Activated CD4-positive, alpha-beta T cell treated with anti-CD3 and anti-CD28 coated beads, Interleukin-2, Interleukin-4, amounts not matched to agents 100 ng/mL and 50 ng/mL, durations not matched to agents 16 hours and 8 hours (primary cell): ENCODE results near the gene LGI4.
"Not testable (repeated sequence)": the region's sequence is repeated elsewhere in the genome, so short reads cannot be mapped to it uniquely, and the experiment has no call there.

ENCODE experiments used
- DNase-seq: peaks from one replicate; pipeline ENCODE4 v3.0.0-alpha.2; 2020; ENCODE audit warnings: low spot score

LGI4 gene

DNA sequence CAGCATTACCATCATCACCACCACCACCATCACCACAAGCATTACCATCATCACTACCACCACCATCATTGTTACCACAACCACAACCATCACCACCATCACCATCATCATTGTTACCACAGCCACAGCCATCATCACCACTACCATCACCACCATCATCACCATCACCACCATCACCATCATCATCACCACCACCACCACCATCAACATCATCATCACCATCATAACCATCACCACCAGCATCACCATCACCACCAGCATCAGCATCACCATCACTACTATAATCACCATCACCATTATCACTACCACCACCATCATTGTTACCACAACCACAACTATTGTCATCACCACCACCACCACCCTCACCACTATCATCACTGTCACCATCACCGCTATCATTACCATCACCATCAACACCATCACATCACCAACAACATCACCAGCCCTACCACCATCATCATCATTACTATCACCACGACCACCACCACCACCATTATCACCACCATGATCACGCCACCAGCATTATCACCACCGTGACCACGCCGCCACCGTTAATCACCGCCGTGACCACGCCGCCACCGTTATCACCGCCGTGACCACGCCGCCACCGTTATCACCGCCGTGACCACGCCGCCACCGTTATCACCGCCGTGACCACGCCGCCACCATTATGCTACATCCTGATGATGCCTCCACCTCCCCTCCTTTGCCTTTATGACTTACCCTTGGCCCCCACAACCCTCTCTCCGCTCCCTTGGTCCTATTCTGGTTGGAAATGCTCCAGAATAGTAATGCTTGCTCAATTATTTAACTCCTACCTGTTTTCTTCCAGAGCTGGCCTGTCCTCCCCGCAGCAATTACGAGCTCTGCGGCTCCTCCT is 29.2 kb downstream of the LGI4 start:
- no peak for DNase-seq

DNA sequence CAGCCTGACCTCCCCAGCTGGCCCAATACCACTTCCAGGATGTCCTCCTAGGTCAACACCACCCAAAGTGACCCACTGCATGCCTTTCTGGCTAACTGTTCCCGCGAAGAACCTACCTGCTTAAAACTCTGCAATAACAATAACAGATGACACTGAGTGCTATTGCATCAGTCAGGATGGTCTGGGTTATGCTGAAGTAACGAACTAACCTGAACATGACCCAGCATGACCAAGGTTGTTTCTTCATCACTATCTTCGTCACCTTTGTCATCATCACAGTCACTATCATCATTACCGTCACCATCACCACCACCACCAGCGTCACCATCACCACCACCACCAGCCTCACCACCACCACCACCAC is 29.8 kb downstream of the LGI4 start:
- DNase-seq: no peak

DNA sequence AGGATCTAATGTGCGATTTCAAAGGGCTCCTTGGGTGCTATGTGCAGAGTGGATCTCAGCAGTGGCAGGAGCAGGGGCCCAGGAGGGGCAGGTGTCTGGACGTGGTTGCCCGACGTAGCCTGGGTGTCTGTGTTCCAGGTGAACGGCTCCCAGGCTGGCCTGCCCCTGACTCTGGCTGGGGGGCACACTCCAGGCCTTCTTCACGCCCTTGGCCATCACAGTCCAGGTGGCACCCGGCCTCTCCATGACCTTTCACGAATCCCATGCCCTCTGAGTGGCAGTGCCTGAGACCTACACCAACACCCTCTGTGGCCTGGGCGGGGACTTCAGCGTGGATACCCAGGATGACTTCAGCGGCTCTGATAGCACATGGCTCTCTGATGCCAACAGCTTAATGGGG is 30.5 kb downstream of the LGI4 start:
- DNase-seq: no peak

DNA sequence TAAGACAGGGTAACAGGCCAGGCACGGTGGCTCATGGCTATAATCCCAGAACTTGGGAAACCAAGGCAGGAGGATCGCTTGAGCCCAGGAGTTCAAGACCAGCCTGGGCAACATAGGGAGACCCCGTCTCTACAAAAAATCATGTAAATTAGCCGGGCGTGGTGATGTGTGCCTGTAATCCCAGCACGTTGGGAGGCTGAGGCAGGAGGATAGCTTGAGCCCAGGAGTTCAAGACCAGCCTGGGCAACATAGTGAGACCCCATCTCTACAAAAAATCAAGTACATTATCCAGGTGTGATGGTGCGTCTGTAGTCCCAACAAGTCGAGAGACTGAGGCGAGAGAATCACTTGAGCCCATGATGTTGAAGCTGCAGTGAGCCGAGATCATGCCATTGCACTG is 31.2 kb downstream of the LGI4 start:
- not testable (repeated sequence) for DNase-seq

DNA sequence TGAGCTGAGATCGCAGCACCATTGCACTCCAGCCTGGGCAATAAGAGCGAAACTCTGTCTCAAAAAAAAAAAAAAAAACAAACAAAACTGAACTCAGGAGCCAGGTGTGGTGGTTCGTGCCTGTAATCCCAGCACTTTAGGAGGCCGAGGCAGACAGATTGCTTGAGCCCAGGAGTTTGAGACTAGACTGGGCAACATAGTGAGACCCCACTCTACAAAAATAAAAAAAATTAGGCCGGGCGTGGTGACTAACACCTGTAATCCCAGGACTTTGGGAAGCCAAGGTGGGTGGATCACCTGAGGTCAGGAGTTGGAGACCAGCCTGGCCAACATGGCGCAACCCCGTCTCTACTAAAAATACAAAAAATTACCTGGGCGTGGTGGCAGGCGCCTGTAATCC is 32.9 kb downstream of the LGI4 start:
- not testable (repeated sequence) for DNase-seq

DNA sequence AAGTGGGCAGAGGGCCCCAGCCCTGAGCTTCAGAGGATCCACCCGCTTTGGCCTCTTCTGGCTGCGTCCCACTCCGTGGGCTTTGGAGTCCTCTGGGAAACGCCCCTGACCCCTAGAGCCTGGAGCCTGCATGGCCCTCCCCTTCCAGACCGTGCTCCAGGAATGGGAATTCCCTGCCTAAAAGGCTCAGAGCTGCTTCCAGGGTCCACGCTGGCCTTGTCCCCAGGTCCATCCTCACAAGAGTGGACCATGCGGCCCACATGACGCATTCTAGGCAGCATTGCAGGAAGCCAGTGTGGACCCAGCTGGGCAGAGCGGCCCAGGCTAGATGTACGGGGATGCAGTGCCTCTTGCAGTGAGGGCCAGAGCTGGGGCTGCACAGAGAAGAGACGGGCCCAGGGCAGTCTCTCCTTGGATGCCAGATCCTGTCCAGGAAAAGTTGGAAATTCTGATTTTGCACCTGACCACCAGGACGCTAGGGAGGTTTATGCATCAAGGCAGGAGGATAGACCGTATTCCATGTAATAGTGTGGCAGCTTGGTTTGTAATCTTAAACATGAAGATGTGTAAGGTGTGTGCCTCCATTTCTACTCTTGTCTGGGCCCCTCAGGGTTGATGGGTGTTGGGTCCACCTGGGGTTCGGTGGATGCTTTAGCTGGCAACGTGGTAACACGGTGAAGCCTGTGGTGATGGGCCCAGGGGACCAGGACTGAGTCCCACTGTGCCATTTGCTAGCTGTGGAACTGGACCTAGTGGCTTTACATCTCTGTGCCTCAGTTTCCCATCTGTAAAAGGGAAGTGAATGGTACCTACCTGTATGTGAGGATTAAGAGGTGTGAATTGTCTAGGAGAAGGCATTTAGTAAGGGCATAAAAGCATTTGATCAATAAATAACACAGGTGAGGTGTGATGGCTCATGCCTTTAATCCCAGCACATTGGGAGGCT is 34.0 kb downstream of the LGI4 start:
- DNase-seq: no peak

DNA sequence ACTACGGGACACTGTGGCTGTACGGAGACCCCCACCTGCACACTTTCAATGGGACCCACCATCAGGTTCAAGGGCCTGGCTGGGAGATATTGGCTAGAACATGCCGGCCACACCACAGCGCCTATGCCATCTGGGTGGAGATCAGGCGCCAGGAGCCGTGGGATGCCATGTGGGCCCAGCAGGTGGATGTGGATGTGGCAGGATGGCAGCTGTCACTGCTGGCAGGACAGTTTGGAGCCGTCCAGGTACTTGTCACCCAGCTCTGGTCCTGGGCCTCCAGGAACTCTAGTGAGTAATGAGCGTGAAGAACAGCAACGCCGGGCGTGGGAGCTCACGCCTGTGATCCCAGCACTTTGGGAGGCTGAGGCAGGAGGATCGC is 35.0 kb downstream of the LGI4 start:
- no peak for DNase-seq

DNA sequence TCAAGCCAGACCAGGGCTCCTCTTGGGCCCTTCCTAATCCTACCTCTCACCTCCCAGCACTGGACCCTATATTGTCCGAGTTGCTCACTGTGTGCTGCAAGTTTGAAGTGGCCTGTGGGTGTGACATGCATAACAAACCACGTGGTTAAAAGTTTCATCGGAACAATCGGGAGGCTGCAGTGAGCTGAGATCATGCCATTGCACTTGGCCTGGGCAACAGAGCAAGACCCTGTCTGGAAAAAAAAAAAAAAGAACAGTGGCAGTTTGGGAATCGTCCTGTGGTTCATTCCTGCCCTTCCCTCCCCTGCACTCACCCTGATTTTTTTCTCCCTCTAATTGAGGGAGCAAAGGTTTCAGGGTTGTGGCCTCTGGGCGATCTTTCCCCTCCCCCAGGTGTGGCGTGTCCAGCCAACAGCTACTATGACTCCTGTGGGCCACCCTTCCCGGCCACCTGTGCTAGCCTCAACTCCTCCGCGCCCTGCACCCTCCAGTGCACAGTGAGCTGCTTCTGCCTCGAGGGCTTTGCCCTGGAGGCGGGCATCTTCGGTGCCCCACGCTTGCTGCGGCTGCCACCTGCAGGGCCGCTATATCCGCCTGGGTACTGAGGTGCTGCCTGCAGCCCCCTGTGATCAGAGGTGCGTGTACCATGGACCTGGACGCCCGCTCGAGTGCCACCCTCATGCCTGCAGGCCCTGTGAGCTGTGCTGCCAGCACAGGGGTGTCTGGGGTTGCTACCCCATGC is 35.5 kb downstream of the LGI4 start:
- DNase-seq: no peak

DNA sequence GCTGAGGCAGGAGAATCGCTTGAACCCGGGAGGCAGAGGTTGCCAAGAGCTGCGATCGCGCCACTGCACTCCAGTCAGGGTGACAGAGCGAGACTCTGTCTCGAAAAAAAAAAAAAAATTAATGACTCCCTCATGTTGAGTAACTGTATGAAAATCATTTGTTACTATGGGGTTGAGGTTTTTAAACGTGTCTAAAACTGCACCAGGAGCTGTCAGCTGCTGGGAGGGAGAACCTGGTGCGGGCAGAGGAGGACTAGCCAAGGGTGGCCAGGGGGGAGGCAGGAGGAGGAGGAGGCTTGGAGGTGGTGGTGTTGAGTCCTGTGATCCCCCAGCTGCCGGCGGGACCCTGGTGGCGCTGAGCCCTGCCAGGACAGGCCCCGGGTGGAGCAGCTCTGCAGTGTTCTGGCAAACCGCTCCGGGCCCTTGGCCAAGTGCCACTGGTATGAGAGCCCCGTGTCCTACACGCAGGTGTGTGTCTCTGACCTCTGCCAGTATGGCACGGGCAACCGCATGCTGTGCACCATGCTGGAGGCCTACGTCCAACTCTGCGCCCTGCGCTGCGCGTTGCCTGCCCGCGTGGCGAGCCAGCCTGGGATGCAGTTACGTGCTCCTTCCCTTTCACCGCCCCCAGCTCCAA is 36.3 kb downstream of the LGI4 start:
- no peak for DNase-seq

DNA sequence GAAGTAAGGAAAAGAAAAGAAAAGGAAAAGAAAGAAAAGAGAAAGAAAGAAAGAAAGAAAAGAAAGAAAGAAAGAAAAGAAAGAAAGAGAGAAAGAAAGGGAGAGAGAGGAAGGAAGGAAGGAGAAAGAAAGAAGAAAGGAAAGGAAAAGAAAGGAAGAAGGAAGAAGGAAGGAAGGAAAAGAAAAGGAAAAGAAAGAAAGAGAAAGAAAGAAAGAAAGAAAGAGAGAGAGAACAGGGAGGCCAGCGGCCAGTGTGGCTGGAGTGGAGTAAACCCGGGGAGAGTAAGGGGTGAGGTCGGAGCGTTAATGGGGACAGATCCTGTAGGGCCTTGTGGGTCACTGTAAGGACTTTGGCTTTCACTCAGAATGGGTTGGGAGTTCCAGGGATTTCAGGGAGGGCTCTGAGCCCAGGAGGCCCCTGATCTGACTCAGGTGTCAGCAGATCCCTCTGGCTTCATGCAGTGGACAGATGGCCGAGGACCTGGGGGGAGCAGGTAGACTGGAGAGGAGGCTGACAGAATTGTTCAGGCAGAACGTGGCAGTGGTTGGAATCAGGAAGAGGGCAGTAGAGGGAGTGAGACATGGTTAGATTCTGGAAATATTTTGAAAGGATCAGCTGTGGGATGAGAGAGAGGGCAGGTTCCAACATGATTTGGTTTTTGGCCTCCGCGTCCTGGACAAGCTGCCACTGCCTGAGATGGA is 39.0 kb downstream of the LGI4 start:
- no peak for DNase-seq

DNA sequence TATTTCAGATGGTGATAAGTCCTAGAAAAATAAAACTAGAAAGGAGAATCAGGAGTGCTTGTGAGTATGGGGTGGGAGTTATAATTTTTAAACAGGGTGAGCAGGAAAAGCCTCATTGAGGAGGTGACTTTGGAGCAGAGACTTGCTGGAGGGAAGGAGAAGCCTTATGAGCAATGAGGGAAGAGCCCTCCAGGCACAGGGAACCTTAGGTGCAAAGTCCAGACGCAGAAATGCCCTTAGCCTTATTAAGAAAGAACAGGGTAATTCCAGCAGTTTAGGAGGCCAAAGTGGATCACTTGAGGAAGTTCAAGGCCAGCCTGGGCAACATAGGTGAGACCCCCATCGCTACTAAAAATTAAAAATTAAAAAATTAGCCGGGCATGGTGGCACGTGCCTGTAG is 40.2 kb downstream of the LGI4 start:
- no peak for DNase-seq

DNA sequence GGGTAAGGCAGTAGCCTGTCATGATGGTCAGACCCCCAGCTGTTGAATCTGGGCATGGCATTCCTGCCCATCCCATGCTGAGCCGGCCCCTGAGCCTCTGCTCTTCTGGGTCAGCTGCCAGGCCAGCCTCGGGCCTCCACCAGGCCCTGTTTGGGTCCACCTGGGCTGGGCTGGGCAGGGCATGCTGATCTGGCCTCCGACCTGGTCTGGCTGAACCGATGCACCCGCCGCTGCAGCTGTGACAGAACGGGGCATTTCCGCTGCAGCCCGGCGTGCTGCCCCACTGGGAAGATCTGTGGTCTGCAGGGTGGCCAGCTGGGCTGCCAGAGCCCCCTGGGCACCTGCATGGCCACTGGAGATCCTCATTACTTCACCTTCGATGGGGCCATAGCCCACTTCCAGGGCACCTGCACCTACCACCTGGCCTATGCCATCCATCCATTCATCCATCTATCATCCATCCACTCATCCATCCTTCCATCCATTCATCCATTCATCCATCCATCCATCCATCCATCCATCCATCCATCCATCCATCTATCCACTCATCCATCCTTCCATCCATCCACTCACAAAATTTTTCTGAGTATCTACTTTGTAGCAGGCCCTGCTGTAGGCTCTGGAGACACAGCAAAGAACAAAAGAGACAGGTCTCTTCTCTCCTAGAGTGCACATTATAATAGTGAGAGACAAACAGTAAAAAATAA is 40.8 kb downstream of the LGI4 start:
- no peak for DNase-seq

DNA sequence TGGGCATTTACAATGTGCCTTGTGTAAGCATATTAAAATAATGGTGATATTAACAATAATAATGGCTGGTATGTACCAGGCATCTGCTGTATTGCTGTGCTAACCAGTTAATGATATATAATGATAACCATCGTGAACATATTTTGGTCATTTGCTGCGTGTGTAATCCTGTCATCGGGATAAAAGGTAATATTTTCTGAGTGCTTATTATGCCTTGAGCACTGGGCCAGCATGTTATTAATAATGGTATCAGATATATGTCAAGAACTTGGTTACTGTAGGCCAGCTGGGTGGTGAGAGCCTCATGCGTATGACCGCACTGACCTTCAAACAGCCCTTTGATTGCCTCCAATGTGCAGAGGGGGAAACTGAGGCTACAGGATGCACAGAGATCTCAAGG is 41.4 kb downstream of the LGI4 start:
- DNase-seq: no peak

DNA sequence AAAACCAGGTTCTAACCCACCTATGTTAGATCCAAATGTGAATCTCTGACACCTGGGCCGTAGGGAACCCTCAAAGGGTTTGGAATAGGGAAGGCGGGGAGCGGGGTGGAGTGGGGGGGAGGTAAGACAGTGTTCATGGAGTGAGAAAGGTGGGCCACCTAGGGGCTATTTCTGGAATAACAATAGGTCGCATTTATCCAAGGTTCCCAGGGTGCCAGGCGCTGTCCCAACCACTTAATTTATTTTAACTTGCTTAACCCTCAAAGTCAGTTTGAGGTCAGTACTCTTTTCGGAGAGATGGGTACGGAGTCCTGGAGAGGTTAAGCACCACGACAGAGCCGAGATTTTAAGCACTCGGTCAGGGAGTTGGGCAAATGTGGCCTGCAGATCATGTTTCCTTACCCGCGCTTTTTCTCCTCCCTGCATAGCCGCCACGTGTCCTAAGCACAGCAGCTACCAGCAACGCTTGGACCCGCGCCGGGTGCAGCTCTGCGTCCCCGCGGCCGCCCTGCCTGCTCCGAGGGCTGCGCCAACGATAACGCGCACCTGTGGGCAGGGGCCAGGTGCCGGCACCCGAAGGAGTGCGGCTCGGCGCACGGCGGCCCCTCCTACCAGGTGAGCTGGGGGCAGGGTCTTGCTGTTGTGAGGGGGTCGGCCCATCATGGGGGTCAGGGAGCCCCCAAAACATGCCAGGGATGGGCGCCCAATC is 44.2 kb downstream of the LGI4 start:
- DNase-seq: peak; percentile 49

DNA sequence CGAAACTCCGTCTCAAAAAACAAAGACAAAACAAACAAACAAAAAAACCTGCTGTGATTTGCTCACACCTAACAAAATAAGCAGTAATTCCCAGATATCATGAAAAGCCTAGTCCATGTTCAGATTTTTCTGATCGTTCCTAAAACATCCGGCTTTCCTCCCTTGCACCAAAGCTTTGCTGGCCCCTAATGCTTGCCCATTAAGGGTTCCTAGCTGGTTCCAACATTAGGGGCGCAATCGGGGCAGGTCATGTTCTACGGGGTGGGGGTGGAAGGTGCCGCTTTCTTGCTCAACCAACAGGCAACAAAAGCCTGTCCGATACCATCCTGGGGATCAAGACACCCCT is 44.7 kb downstream of the LGI4 start:
- no peak for DNase-seq

DNA sequence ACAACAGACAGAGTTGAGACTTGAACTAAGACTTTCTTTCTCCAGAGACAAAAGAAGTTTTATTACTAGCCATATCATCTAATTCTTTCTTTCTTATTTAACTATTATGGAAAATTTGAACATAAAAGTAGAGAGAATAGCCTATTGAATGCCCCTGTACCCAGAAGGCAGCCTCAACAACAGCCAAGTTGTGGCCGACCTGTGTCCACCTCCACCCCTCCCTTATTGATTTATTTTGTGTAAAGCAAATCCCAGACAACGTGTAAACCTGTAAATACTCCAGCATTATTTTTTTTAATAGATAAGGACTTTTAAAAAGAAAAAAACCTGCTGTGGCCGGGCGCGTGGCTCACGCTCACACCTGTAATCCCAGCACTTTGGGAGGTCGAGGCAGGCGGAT is 45.3 kb downstream of the LGI4 start:
- DNase-seq: no peak

DNA sequence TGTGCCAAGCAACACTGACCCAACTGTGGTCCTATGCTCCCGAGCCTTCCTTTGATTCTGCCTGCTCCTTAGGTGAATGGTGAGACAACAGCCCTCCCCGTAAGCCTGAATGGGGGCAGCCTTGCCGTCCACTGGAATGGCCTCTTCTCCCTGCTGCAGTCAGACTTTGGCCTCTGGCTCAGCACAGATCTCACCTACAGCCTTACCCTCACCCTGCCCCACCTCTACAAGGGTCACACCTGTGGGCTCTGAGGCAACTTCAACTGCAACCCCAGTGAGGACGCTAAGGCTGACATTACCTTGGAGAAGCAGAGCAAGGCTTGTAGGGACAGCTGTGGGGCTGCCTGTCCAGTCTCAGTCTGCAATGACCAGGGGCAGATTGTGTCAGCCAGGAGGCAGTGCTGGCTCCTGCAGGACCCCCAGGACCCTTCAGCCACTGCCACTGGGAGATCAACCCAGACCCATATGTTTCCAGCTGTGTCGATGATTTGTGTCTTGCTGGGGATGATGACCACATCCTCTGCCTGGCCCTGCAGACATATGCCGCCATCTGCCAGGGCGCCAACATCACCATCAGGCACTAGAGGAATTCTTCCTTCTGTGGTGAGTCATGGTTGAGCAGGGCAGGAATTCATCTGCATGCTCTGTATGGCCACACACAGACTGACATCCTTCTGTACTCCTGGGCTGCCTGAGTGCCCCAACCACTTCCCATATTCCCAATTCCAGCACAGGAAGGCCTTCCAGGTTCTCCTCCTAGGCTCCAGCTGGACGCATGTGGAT is 46.5 kb downstream of the LGI4 start:
- no peak for DNase-seq

DNA sequence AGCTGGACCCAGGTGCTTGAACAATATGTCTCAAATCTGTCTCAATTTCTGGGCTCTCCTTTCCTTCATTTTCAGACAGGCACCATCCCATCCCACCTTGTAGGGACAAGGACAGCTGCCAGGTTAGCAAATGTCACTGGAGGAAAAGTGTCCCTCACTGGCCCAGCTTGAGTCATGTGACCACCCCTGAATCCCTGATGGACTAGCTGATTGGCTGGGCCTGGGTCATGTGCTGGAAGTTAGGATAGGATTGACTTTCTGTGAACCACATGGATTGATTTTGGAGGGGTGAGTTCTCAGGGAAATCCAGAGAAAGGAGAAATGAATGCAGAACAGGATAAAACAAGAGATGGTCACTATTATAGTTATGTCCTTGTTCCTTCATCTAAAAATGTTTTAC is 47.5 kb downstream of the LGI4 start:
- DNase-seq: no peak

DNA sequence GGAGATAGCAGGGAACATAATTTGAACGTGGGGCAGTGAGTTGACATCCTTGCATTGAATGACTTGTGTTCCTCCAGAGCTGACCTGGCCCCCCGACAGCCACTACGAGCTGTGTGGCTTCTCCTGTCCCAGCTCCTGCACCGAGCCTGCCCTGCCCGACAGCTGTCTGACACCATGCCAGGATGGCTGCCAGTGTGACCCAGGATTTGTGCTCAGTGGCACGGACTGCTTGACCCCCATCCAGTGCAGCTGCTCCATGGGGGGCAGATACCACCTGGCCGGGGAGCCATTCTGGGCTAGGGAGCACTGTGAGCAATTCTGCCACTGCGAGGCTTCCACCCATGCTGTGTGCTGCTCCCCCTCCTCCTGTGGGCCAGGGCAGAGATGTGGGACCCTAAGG is 48.4 kb downstream of the LGI4 start:
- no peak for DNase-seq
